Measurements from ENCODE around the gene NR4A2.

NR4A2 gene

DNA sequence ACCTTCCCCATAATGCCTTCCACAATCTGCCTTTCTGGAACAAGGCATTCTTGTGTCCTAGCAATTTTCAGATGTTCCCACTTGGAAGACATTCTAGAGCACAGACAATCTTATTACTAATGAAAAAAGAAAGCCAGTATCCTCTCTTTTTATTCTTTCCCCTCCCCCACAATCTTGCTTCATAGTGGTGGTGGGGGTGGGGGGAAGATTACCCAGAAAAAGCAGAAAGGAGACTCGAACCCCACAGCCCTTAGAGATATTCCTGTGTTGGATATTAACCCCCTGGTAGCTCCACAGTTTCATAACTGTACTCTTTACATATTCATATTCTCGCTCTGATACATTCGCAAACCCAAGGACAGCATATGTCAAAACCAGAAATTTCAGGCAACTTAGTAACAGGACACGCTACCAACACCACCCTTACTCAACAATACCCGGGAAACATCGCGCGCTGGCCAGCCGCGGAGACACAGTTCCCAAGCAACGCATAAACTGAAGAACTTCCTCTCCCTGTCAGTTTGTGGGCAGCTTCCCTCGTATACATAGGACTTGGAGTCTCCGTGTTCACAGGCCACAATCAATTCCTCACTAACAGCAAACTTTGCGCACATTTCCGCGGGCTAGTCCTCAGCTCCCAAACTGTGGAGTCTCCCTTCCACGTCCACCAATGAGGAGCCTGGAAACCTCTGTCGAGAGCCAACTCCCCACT, 793 bp downstream of the NR4A2 start:
- Histone ChIP-seq H3K27ac (ENCODE audit: extremely low read depth, low read depth, low read length) (peak overlapping the region; percentile 96; the same call in 1 of the 2 replicates), H3K4me3 (ENCODE audit: low read depth, low read length) (peak overlapping the region; percentile 72), H3K36me3 (ENCODE audit: control insufficient read depth in 2 of 2, insufficient read depth in 1 of 2, low read length in 2 of 2) (peaks cover 0 to 14% of the 10 kb centered on the region in 2 experiments; a peak in 1 of 3 replicates), H3K4me1 (ENCODE audit: control insufficient read depth, insufficient read depth, low read length) (no peaks in the 10 kb centered on the region), H3K9me3 (ENCODE audit: control insufficient read depth, insufficient read depth, low read depth, low read length) (no peaks in the 10 kb centered on the region)
- CTCF ChIA-PET: interaction anchor here (0.7 to 1.3 kb wide), 2 partner anchors 136 to 315 kb away, joined by 3 read pairs; no protein-coding TSS in a partner anchor
- TF ChIP-seq ZBTB8A (tag by site-specific recombination; IDR thresholded peaks at IDR 0.05) (no peak), ZNF335 (tag by site-specific recombination; conservative IDR thresholded peaks at IDR 0.05) (peak; percentile 50), ZBTB20 (tag by site-specific recombination; IDR thresholded peaks at IDR 0.05) (0 out of 2 replicates have a peak, but pooled peaks have one; percentile 5), ZNF600 (tag by site-specific recombination; IDR thresholded peaks at IDR 0.05) (peak; percentile 44; the same call in 1 of the 2 replicates), ZNF792 (tag by site-specific recombination; IDR thresholded peaks at IDR 0.05) (no peak), ZNF549 (tag by site-specific recombination; IDR thresholded peaks at IDR 0.05) (peak; percentile 74)
- TF ChIP-seq, protein P1, sequence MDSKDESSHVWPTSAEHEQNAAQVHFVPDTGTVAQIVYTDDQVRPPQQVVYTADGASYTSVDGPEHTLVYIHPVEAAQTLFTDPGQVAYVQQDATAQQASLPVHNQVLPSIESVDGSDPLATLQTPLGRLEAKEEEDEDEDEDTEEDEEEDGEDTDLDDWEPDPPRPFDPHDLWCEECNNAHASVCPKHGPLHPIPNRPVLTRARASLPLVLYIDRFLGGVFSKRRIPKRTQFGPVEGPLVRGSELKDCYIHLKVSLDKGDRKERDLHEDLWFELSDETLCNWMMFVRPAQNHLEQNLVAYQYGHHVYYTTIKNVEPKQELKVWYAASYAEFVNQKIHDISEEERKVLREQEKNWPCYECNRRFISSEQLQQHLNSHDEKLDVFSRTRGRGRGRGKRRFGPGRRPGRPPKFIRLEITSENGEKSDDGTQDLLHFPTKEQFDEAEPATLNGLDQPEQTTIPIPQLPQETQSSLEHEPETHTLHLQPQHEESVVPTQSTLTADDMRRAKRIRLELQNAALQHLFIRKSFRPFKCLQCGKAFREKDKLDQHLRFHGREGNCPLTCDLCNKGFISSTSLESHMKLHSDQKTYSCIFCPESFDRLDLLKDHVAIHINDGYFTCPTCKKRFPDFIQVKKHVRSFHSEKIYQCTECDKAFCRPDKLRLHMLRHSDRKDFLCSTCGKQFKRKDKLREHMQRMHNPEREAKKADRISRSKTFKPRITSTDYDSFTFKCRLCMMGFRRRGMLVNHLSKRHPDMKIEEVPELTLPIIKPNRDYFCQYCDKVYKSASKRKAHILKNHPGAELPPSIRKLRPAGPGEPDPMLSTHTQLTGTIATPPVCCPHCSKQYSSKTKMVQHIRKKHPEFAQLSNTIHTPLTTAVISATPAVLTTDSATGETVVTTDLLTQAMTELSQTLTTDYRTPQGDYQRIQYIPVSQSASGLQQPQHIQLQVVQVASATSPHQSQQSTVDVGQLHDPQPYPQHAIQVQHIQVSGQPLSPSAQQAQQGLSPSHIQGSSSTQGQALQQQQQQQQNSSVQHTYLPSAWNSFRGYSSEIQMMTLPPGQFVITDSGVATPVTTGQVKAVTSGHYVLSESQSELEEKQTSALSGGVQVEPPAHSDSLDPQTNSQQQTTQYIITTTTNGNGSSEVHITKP (tag by site-specific recombination; IDR thresholded peaks at IDR 0.05): 0 out of 2 replicates have a peak, but pooled peaks have one; percentile 15
- TF ChIP-seq, protein P2, sequence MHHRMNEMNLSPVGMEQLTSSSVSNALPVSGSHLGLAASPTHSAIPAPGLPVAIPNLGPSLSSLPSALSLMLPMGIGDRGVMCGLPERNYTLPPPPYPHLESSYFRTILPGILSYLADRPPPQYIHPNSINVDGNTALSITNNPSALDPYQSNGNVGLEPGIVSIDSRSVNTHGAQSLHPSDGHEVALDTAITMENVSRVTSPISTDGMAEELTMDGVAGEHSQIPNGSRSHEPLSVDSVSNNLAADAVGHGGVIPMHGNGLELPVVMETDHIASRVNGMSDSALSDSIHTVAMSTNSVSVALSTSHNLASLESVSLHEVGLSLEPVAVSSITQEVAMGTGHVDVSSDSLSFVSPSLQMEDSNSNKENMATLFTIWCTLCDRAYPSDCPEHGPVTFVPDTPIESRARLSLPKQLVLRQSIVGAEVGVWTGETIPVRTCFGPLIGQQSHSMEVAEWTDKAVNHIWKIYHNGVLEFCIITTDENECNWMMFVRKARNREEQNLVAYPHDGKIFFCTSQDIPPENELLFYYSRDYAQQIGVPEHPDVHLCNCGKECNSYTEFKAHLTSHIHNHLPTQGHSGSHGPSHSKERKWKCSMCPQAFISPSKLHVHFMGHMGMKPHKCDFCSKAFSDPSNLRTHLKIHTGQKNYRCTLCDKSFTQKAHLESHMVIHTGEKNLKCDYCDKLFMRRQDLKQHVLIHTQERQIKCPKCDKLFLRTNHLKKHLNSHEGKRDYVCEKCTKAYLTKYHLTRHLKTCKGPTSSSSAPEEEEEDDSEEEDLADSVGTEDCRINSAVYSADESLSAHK (tag by site-specific recombination; IDR thresholded peaks at IDR 0.05): peak; percentile 94
- POLR2A ChIA-PET: interaction anchor here (0.7 to 3.6 kb wide), 3 partner anchors 10 to 25 kb away, joined by 3 to 19 read pairs (median 3); no protein-coding TSS in a partner anchor

DNA sequence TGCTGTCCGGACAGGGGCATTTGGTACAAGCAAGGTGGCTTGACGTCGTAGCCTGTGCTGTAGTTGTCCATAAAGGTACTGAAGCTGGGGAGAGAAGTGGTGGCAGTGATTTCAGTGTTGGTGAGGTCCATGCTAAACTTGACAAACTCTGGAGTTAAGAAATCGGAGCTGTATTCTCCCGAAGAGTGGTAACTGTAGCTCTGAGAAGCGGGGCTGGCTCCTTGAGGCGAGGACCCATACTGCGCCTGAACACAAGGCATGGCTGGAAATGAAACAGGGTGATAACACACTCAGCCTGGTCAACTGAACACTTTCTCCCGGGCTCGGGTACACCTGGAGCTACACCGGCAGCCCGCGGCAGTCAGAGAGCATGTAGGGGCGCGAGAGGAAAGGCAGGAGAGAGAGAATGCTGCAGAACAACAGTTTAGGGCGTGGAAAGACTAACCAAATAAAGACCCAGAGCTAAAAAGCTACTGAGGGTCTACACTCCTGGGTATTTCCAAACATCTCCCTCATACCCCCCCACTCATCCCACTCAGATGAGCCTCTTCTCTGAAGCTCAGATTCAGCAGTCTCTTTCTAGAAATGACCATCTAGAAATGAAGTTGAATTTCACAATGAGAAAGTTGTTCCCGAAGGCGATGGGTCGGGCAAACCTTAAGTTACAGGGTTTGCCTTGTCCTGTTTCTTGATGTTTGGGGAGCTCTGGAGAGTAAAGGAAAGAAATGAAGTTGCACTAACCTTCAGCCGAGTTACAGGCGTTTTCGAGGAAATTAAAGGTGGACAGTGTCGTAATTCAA, 2.4 kb downstream of the NR4A2 start:
- ChIA-PET CTCF (no interaction called here), POLR2A (interaction anchor here (1.2 kb wide), 1 partner anchor 12 kb away, joined by 3 read pairs; no protein-coding TSS in a partner anchor)
- TF ChIP-seq ZFP3 (tag by site-specific recombination; IDR thresholded peaks at IDR 0.05; ENCODE audit: low read depth) (no peak), ZNF585B (tag by site-specific recombination; IDR thresholded peaks at IDR 0.05) (no peak), ZBTB17 (tag by site-specific recombination; IDR thresholded peaks at IDR 0.05) (no peak), ZNF621 (tag by site-specific recombination; IDR thresholded peaks at IDR 0.05) (no peak), KLF9 (tag by site-specific recombination; IDR thresholded peaks at IDR 0.05; ENCODE audit: low read depth) (no peak), ZNF155 (tag by site-specific recombination; IDR thresholded peaks at IDR 0.05) (no peak), ZNF292 (tag by site-specific recombination; IDR thresholded peaks at IDR 0.05; ENCODE audit: borderline replicate concordance, low read depth) (no peak), ZNF366 (tag by site-specific recombination; conservative IDR thresholded peaks at IDR 0.05) (no peak), SCRT2 (tag by site-specific recombination; IDR thresholded peaks at IDR 0.05) (no peak), ZNF239 (tag by site-specific recombination; IDR thresholded peaks at IDR 0.05) (no peak), ZNF184 (tag by site-specific recombination; IDR thresholded peaks at IDR 0.05) (no peak), SALL2 (tag by site-specific recombination; IDR thresholded peaks at IDR 0.05; ENCODE audit: borderline replicate concordance) (no peak)
- TF ChIP-seq, protein P3, sequence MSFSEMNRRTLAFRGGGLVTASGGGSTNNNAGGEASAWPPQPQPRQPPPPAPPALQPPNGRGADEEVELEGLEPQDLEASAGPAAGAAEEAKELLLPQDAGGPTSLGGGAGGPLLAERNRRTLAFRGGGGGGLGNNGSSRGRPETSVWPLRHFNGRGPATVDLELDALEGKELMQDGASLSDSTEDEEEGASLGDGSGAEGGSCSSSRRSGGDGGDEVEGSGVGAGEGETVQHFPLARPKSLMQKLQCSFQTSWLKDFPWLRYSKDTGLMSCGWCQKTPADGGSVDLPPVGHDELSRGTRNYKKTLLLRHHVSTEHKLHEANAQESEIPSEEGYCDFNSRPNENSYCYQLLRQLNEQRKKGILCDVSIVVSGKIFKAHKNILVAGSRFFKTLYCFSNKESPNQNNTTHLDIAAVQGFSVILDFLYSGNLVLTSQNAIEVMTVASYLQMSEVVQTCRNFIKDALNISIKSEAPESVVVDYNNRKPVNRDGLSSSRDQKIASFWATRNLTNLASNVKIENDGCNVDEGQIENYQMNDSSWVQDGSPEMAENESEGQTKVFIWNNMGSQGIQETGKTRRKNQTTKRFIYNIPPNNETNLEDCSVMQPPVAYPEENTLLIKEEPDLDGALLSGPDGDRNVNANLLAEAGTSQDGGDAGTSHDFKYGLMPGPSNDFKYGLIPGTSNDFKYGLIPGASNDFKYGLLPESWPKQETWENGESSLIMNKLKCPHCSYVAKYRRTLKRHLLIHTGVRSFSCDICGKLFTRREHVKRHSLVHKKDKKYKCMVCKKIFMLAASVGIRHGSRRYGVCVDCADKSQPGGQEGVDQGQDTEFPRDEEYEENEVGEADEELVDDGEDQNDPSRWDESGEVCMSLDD (tag by site-specific recombination; IDR thresholded peaks at IDR 0.05): no peak
- no peak overlapping the region for H3K4me3 ChIP-seq (ENCODE audit: low read depth, low read length)
- H3K4me1 ChIP-seq (ENCODE audit: control insufficient read depth, insufficient read depth, low read length): no peaks in the 10 kb centered on the region
- H3K27ac ChIP-seq (ENCODE audit: extremely low read depth, low read depth, low read length): no peak overlapping the region
- peaks cover 4 to 24% of the 10 kb centered on the region in 2 experiments; a peak in 2 of 3 replicates for H3K36me3 ChIP-seq (ENCODE audit: control insufficient read depth in 2 of 2, insufficient read depth in 1 of 2, low read length in 2 of 2)
- H3K9me3 ChIP-seq (ENCODE audit: control insufficient read depth, insufficient read depth, low read depth, low read length): no peaks in the 10 kb centered on the region
